ENCODE measurements around the gene IRAK3.
"Not testable (repeated sequence)": the region's sequence is repeated elsewhere in the genome, so short reads cannot be mapped to it uniquely, and the experiment has no call there.

IRAK3 gene

GRCh38 chr12:66280561-66280960 lies 91.5 kb downstream of the IRAK3 start:
- no peak for DNase-seq
- in situ Hi-C loops (cut with HindIII; ENCODE audit: low pct_ligation_motif_present, low pct_unique_long_range_greater_than_20kb, low sequenced_read_pairs), result no loop called here

GRCh38 chr12:66282244-66282643 lies 93.2 kb downstream of the IRAK3 start:
- in situ Hi-C loops (cut with HindIII; ENCODE audit: low pct_ligation_motif_present, low pct_unique_long_range_greater_than_20kb, low sequenced_read_pairs), result no loop called here
- DNase-seq, result no peak

GRCh38 chr12:66287275-66287674 lies 98.3 kb downstream of the IRAK3 start:
- in situ Hi-C loops (cut with HindIII; ENCODE audit: low pct_ligation_motif_present, low pct_unique_long_range_greater_than_20kb, low sequenced_read_pairs), result no loop called here
- DNase-seq, result no peak

GRCh38 chr12:66288121-66288520 lies 99.1 kb downstream of the IRAK3 start:
- in situ Hi-C loops (cut with HindIII; ENCODE audit: low pct_ligation_motif_present, low pct_unique_long_range_greater_than_20kb, low sequenced_read_pairs), result no loop called here

GRCh38 chr12:66289485-66289884 lies 100.5 kb downstream of the IRAK3 start:
- in situ Hi-C loops (cut with HindIII; ENCODE audit: low pct_ligation_motif_present, low pct_unique_long_range_greater_than_20kb, low sequenced_read_pairs), result no loop called here
- DNase-seq, result no peak

More at GRCh38 chr12:66288121-66288520, 99.1 kb downstream of the IRAK3 start:
- no peak for DNase-seq

- no peak for DNase-seq
- in situ Hi-C loops (cut with HindIII; ENCODE audit: low pct_ligation_motif_present, low pct_unique_long_range_greater_than_20kb, low sequenced_read_pairs), result no loop called here
Measured at GRCh38 chr12:66290716-66291200, 101.7 kb downstream of the IRAK3 start.

GRCh38 chr12:66296176-66296683 lies 107.2 kb downstream of the IRAK3 start:
- no peak for DNase-seq
- in situ Hi-C loops (cut with HindIII; ENCODE audit: low pct_ligation_motif_present, low pct_unique_long_range_greater_than_20kb, low sequenced_read_pairs), result no loop called here

- no peak for DNase-seq
- in situ Hi-C loops (cut with HindIII; ENCODE audit: low pct_ligation_motif_present, low pct_unique_long_range_greater_than_20kb, low sequenced_read_pairs), result no loop called here
Measured at GRCh38 chr12:66297080-66297479, 108.1 kb downstream of the IRAK3 start.

- DNase-seq, result no peak
- in situ Hi-C loops (cut with HindIII; ENCODE audit: low pct_ligation_motif_present, low pct_unique_long_range_greater_than_20kb, low sequenced_read_pairs), result no loop called here
Measured at GRCh38 chr12:66297923-66298322, 108.9 kb downstream of the IRAK3 start.

- in situ Hi-C loops (cut with HindIII; ENCODE audit: low pct_ligation_motif_present, low pct_unique_long_range_greater_than_20kb, low sequenced_read_pairs), result no loop called here
- DNase-seq, result peak; percentile 100
Measured at GRCh38 chr12:66301944-66302826, 113.2 kb downstream of the IRAK3 start, which contains the start of gene HELB. Gene HELB (plus strand): TSS chr12:66302493. CDS start chr12:66302604, 111 bp downstream.

- in situ Hi-C loops (cut with HindIII; ENCODE audit: low pct_ligation_motif_present, low pct_unique_long_range_greater_than_20kb, low sequenced_read_pairs), result no loop called here
- no peak for DNase-seq
Measured at GRCh38 chr12:66302827-66303169, 113.8 kb downstream of the IRAK3 start.

- DNase-seq; in situ Hi-C loops (cut with HindIII; ENCODE audit: low pct_ligation_motif_present, low pct_unique_long_range_greater_than_20kb, low sequenced_read_pairs): not testable (repeated sequence)
Measured at GRCh38 chr12:66303316-66303804, 114.3 kb downstream of the IRAK3 start.

All from ACHN (cell line).